ENCODE results near the gene PTPRD.

The PTPRD gene

GRCh38 chr9:9231946-9232345 is 1380.9 kb downstream of the PTPRD start:
- no peak for DNase-seq

- no peak for DNase-seq
Measured at GRCh38 chr9:9229269-9229668, 1383.5 kb downstream of the PTPRD start.

GRCh38 chr9:9223175-9223574 is 1389.6 kb downstream of the PTPRD start:
- DNase-seq: no peak

- DNase-seq: no peak
Measured at GRCh38 chr9:9222730-9223129, 1390.1 kb downstream of the PTPRD start.

- DNase-seq: no peak
Measured at GRCh38 chr9:9216934-9217333, 1395.9 kb downstream of the PTPRD start.

- DNase-seq: no peak
Measured at GRCh38 chr9:9215050-9215449, 1397.8 kb downstream of the PTPRD start.

GRCh38 chr9:9214066-9214465 is 1398.7 kb downstream of the PTPRD start:
- DNase-seq: peak; percentile 41

- no peak for DNase-seq
Measured at GRCh38 chr9:9212963-9213362, 1399.8 kb downstream of the PTPRD start.

GRCh38 chr9:9202276-9202675 is 1410.5 kb downstream of the PTPRD start:
- no peak for DNase-seq

- no peak for DNase-seq
Measured at GRCh38 chr9:9186086-9186485, 1426.7 kb downstream of the PTPRD start.

GRCh38 chr9:9182431-9182830 is 1430.4 kb downstream of the PTPRD start:
- DNase-seq: no peak

- no peak for DNase-seq
Measured at GRCh38 chr9:9177081-9177480, 1435.7 kb downstream of the PTPRD start.

GRCh38 chr9:9174358-9174757 is 1438.4 kb downstream of the PTPRD start:
- no peak for DNase-seq

- DNase-seq: no peak
Measured at GRCh38 chr9:9173264-9173663, 1439.5 kb downstream of the PTPRD start.

GRCh38 chr9:9170439-9171134 is 1442.2 kb downstream of the PTPRD start:
- no peak for DNase-seq

GRCh38 chr9:9142001-9142400 is 1470.8 kb downstream of the PTPRD start:
- DNase-seq: no peak

- DNase-seq: no peak
Measured at GRCh38 chr9:9133526-9133925, 1479.3 kb downstream of the PTPRD start.

GRCh38 chr9:9124616-9125015 is 1488.2 kb downstream of the PTPRD start:
- DNase-seq: no peak

- no peak for DNase-seq
Measured at GRCh38 chr9:9122230-9122875, 1490.4 kb downstream of the PTPRD start.

GRCh38 chr9:9117866-9118265 is 1494.9 kb downstream of the PTPRD start:
- DNase-seq: no peak

- no peak for DNase-seq
Measured at GRCh38 chr9:9112001-9112720, 1500.6 kb downstream of the PTPRD start.

- DNase-seq: no peak
Measured at GRCh38 chr9:9108641-9109040, 1504.2 kb downstream of the PTPRD start.

GRCh38 chr9:9102295-9102694 is 1510.5 kb downstream of the PTPRD start:
- DNase-seq: no peak

- no peak for DNase-seq
Measured at GRCh38 chr9:9100070-9100469, 1512.7 kb downstream of the PTPRD start.
